ENCODE results near the gene LMNTD1.
"Not testable (repeated sequence)": the region's sequence is repeated elsewhere in the genome, so short reads cannot be mapped to it uniquely, and the experiment has no call there.

Gene LMNTD1

GRCh38 chr12:25488956-25489870 lies 63.9 kb downstream of the LMNTD1 start:
- not testable (repeated sequence) for DNase-seq

- no peak for DNase-seq
Measured at GRCh38 chr12:25482625-25483024, 70.5 kb downstream of the LMNTD1 start.

GRCh38 chr12:25480145-25480544 lies 72.9 kb downstream of the LMNTD1 start:
- DNase-seq = no peak

DNA sequence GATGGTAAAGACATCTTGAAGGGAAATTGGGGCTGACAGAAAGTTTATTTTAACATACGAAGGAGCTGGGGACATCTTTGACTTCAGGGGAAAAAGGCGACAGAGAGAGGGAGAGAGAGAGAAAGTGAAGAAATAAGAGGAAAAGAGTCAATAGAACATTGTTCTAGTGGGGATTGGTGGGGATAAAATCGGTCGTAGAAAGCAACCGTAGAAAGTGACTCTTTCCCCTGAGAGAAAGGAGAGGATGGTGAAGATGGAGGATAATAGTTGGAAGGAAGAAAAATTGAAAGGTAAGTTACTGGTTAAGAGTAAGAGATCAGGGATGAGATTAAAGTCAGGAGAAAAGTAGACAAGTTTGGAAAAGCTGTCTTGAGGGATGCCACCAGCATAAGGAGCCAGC lies 75.9 kb downstream of the LMNTD1 start:
- no peak for DNase-seq

DNA sequence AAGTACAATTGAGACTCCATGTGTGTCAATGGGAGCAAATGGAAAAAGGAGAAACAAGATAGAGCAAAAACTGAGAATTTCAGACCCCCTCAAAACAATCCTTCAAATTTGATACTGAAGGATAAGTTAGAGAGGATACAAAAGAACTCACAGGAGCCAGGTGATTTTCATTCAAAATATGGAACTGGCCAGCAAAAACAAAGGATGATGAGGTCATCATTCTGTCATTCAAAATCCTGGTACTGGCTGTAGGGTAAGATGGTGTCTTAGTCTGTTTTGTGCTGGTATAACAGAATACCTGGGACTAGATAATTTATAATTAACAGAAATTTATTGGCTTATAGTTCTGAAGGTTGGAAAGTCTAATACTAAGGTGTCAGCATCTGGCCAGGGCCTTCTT lies 80.6 kb downstream of the LMNTD1 start:
- no peak for DNase-seq

- DNase-seq = no peak
Measured at GRCh38 chr12:25469861-25470260, 83.2 kb downstream of the LMNTD1 start.

DNA sequence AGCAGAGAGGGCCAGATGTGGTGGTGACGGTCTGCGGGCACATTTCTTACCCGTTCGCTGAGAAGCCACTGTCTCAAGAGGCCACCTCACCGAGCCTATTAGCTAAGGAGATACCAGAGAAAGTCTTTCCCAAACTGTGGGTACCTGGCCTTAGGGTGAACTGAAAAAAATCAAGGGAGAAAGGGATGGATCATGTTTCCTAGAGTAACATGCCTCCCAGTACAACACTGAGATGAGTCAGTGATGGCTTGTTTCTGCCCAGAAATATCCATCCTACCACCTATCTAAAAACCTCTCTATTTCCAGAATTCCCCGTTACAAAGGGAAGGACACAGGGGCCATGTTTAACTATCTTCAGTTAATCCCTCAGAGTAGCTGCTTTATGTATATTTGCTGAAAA lies 83.7 kb downstream of the LMNTD1 start:
- DNase-seq = no peak

DNA sequence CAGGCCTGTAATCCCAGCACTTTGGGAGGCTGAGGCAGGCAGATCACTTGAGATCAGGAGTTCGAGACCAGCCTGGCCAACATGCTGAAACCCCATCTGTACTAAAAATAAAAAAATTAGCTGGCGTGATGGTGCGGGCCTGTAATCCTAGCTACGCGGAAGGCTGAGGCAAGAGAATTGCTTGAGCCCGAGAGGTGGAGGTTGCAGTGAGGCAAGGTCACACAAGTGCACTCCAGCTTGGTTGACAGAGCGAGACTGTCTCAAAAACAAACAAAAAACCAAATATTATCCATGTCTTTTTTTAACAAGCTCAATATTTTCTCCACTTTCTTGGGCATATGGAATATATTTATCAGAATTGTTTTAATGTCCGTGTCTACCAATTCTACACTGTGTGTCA lies 89.6 kb downstream of the LMNTD1 start:
- no peak for DNase-seq

DNA sequence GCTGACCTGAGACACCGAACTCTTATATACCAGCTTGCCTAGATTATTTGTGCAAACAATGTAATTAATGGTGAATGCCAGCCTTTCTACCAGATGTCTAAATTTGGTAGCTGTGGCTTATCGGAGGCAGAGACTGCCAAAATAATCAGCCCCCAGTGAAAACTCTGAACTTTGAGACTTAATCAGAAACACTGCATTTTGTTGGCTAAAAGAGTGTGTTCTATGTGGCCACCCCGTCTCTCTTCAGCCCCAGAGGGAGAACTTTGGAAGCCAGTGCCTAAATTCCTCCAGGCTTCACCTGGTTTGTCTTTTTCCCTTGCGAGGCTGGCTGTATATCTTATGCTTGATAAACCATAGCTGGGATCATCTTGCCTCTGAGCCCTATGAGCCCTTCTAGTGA lies 90.1 kb downstream of the LMNTD1 start:
- DNase-seq = no peak

GRCh38 chr12:25459541-25459951 lies 93.5 kb downstream of the LMNTD1 start:
- DNase-seq = no peak

DNA sequence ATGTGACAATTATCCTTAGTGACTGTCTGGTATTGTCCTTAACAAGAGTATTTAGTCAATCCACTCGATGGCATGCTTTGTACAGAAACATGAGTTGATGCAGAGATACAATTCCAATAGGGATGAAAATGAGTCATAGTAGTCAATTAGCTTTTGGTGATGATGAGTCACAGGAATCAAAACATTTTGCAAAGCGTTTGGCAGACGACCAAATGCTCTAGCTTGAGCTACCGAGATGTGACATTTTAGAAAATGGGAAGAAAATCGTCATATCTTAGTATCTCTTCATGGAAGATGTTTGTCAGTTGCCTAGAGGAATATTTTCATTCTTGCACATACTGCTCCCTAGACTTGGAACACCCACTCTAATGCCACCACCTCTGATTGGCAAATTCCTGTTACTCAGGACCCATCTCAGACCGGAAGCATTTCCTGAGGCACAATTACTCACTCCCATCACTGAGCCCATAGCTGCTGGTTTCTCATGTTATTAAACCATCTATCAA lies 95.0 kb downstream of the LMNTD1 start:
- no peak for DNase-seq

DNA sequence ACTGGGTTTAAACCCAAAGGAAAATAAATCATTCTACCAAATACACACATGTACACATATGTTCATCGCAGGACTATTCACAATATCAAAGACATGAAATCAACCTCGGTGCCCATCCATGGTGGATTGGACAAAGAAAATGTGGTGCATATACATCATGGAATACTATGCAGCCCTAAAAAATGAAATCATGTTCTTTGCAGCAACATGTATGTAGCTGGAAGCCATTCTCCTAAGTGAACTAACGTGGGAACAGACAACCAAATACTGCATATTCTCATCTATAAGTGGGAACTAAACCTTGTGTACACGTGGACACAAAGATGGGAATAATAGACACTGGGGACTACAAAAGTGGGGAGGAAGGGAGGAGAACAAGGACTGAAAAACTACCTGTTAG lies 96.6 kb downstream of the LMNTD1 start:
- DNase-seq = no peak

GRCh38 chr12:25455696-25456095 lies 97.4 kb downstream of the LMNTD1 start:
- DNase-seq = no peak

DNA sequence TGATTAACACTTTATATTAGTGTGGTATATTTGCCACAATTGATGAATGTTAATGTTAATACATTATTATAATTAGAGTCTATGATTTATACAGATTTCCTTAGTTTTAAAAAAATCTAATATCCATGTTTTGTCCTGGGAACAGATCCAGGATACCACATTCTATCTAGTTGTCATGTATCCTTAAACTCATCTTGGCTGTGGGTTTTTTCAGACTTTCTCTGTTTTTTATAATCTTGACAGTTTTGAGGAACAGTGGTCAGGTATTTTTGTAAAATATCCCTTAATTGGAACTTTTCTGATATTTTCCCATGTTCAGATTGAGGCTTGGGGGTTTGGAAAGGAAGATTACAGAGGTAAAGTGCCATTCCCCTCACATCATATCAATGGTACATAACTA lies 104.1 kb downstream of the LMNTD1 start:
- DNase-seq = no peak

- DNase-seq = no peak
Measured at GRCh38 chr12:25447046-25447445, 106.0 kb downstream of the LMNTD1 start.

DNA sequence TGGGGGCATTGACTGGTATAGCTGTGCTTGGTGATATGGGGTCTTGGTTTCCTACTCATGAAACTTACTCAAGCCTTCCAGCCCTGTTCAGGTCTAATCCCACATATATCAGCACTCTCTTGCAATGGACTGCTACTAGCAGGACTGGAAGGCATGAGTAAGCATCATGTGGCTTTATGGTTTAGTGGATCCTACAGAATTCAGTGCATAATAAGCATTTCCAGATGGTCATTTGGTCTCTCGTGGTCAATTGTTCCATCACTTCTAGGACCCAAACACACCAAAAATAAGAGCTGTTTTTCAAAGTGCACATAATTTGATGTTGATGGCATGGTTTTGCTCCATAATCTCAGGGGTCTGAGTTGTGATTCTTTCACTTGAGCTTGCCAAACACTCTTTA lies 114.4 kb downstream of the LMNTD1 start:
- DNase-seq = no peak

DNA sequence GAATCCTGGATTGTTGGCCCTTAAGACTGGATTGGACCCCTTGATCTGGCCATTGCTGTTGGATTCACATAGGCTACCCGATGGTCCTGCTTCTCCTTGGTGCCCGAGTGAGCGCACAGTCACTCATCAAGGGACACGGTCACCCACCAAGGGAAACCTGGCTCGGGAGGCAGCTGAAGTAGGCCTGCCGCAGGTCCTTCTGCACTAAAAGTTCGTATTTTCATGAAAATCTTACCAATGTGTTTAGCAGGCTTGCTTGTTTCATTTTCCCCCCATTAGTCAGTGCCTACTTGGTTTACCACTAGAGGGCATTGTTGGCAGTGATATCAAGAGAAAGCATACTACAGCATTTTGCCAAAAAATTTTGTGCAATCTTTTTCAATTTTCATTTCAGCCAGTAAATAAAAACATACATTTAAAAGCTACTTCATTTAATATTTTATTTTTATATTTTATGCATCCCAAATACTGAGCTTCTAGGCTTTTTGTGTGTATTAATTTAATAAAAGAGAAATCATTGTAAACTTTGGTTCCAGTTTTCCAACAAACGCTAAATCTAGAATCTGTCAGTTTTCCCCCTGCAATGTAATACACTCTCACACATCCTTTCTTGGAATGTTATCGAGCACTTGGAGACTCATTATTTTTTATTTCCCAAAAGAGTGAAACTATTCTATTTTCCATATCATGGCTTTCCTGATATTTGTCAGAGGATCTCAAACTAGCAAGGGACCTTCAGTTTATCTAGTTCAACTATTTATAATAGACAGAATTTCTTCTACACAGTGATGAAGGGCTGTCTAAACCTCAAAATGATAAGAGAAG lies 116.7 kb downstream of the LMNTD1 start:
- peak; percentile 64 for DNase-seq

GRCh38 chr12:25435431-25435830 lies 117.7 kb downstream of the LMNTD1 start:
- no peak for DNase-seq

- no peak for DNase-seq
Measured at GRCh38 chr12:25434515-25434914, 118.6 kb downstream of the LMNTD1 start.

DNA sequence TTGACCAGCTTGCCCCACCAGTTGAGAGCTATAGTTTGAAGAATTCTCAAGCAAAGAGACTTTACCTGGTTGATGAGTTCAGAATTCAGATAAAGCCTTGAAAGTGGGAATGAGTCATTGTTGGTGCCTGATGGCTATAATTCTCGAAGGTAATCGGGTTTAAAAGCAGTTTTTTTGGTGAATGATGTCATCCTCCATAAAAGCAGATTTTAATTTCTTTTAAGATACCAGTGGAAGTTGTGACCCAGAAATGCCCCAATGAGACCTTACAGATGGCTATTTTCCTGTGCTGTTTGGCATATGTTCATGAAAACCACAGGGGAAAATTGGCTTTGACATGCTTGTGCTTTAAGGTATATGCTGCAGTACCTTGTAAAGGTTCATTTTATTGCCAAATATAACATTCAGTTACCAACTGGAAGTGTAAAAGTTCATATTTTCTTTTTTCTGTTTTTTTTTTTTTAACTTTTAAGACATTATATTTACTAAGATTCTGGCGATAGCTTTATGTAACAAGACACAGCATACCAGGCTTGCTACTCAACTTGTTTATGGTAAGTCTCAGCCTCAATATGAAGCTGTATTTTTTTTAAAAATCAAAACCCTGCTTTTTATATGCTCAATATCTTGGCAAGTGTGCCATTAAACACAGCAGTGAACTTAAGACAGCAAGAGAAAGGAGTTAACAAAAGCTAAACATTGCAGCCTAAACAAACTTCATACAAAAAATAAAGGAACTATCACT lies 119.3 kb downstream of the LMNTD1 start:
- no peak for DNase-seq

- DNase-seq = no peak
Measured at GRCh38 chr12:25433024-25433423, 120.1 kb downstream of the LMNTD1 start.

GRCh38 chr12:25427337-25428249 lies 125.5 kb downstream of the LMNTD1 start:
- DNase-seq = no peak

All from CD4-positive, alpha-beta T cell treated with Interleukin-4 for 4 hours (primary cell).